ENCODE measurements around the gene TXNDC16.

TXNDC16 gene

DNA sequence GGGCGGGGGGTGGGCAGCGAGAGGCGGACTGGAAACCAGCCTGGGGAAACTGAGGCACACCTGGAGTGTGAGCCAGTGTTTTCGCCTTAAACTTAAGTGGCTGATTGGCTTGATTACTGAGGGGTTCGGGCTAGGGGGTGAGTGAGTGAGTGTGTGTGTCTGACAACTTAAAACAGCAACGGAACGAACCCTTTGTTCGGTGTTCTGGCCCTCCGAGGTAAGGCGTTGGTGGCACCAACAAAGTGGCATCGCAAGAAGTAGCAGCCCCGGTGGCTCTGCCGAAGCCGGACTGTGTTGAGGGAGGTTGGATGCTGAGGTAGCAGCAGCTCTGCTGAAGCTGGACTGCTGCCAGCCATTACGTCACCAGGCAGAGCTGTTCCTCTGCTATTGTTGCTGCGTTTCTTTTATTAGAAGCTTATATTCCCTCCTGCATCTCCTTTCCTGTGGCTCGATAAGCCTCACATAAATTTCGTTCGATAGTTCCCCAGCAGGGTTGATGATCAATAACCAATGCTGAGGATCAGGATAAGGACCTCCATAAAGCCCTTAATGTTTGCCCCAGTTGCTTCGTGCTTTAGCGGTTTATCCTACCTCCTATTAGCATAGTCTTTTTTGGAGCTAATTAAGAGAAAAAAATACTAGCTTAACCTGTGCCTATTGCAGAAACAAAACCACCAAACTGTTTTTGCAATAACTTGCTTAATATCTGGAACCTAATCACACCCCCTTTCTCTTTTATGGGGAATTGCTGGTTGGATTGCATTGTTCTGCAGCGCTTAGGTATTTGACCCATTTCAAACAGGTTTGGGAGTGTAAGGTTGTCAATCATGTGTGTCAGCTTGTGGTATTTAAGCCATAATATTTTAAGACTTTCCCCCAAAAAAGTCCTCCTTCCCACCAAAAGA, 1.6 kb upstream of the TXNDC16 start (continued):
- TF ChIP-seq MYNN (tag by site-specific recombination; IDR thresholded peaks at IDR 0.05; ENCODE audit: borderline replicate concordance): no peak
- no peak for TF ChIP-seq ZNF302 (tag by site-specific recombination; IDR thresholded peaks at IDR 0.05; ENCODE audit: low read depth)
- TF ChIP-seq, protein P1, sequence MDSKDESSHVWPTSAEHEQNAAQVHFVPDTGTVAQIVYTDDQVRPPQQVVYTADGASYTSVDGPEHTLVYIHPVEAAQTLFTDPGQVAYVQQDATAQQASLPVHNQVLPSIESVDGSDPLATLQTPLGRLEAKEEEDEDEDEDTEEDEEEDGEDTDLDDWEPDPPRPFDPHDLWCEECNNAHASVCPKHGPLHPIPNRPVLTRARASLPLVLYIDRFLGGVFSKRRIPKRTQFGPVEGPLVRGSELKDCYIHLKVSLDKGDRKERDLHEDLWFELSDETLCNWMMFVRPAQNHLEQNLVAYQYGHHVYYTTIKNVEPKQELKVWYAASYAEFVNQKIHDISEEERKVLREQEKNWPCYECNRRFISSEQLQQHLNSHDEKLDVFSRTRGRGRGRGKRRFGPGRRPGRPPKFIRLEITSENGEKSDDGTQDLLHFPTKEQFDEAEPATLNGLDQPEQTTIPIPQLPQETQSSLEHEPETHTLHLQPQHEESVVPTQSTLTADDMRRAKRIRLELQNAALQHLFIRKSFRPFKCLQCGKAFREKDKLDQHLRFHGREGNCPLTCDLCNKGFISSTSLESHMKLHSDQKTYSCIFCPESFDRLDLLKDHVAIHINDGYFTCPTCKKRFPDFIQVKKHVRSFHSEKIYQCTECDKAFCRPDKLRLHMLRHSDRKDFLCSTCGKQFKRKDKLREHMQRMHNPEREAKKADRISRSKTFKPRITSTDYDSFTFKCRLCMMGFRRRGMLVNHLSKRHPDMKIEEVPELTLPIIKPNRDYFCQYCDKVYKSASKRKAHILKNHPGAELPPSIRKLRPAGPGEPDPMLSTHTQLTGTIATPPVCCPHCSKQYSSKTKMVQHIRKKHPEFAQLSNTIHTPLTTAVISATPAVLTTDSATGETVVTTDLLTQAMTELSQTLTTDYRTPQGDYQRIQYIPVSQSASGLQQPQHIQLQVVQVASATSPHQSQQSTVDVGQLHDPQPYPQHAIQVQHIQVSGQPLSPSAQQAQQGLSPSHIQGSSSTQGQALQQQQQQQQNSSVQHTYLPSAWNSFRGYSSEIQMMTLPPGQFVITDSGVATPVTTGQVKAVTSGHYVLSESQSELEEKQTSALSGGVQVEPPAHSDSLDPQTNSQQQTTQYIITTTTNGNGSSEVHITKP (tag by site-specific recombination; IDR thresholded peaks at IDR 0.05): peak; percentile 34; the same call in 1 of the 2 replicates
- TF ChIP-seq HIC1 (tag by site-specific recombination; IDR thresholded peaks at IDR 0.05): peak; percentile 79
- no peak for TF ChIP-seq ZNF146 (tag by site-specific recombination; IDR thresholded peaks at IDR 0.05)
- TF ChIP-seq ZNF514 (tag by site-specific recombination; IDR thresholded peaks at IDR 0.05): no peak
- no peak for TF ChIP-seq ZNF560 (tag by site-specific recombination; IDR thresholded peaks at IDR 0.05; ENCODE audit: borderline replicate concordance)
- TF ChIP-seq ZNF354C (tag by site-specific recombination; IDR thresholded peaks at IDR 0.05; ENCODE audit: borderline replicate concordance, low read depth): no peak
- no peak for TF ChIP-seq ZNF768 (tag by site-specific recombination; IDR thresholded peaks at IDR 0.05)
- TF ChIP-seq ZNF654 (tag by site-specific recombination; IDR thresholded peaks at IDR 0.05; ENCODE audit: low read depth): no peak
- no peak for TF ChIP-seq KLF1 (tag by site-specific recombination; IDR thresholded peaks at IDR 0.05)
- no peak for TF ChIP-seq ZNF404 (tag by site-specific recombination; IDR thresholded peaks at IDR 0.05)
- no peak for TF ChIP-seq YY2 (tag by site-specific recombination; IDR thresholded peaks at IDR 0.05)
- no peak for TF ChIP-seq ZBTB7A (tag by site-specific recombination; IDR thresholded peaks at IDR 0.05; ENCODE audit: low read depth)
- no peak for TF ChIP-seq ZNF707 (tag by site-specific recombination; IDR thresholded peaks at IDR 0.05)
- peak; percentile 43; the same call in 1 of the 2 replicates for TF ChIP-seq ZNF2 (tag by site-specific recombination; IDR thresholded peaks at IDR 0.05)
- no peak for TF ChIP-seq ZBTB1 (tag by site-specific recombination; IDR thresholded peaks at IDR 0.05)
- TF ChIP-seq ZNF623 (tag by site-specific recombination; IDR thresholded peaks at IDR 0.05): no peak
- TF ChIP-seq ZNF132 (tag by site-specific recombination; IDR thresholded peaks at IDR 0.05; ENCODE audit: borderline replicate concordance): no peak
- TF ChIP-seq CTCF (tag by site-specific recombination; IDR thresholded peaks at IDR 0.05): no peak
- 0 out of 2 replicates have a peak, but pooled peaks have one; percentile 21 for TF ChIP-seq TRIM28 (IDR thresholded peaks at IDR 0.05; ENCODE audit: borderline replicate concordance, low read length)
- peak; percentile 21; the same call in 1 of the 2 replicates for TF ChIP-seq GLIS1 (tag by site-specific recombination; IDR thresholded peaks at IDR 0.05)
- no peak for TF ChIP-seq ZNF529 (tag by site-specific recombination; IDR thresholded peaks at IDR 0.05; ENCODE audit: insufficient replicate concordance)
- TF ChIP-seq ZNF10 (tag by site-specific recombination; IDR thresholded peaks at IDR 0.05): peak; percentile 61
- no peak for TF ChIP-seq ZNF426 (tag by site-specific recombination; IDR thresholded peaks at IDR 0.05)
- TF ChIP-seq KLF7 (tag by site-specific recombination; IDR thresholded peaks at IDR 0.05; ENCODE audit: borderline replicate concordance): no peak
- no peak for TF ChIP-seq REPIN1 (tag by site-specific recombination; IDR thresholded peaks at IDR 0.05; ENCODE audit: low read depth)
- TF ChIP-seq, protein P2, sequence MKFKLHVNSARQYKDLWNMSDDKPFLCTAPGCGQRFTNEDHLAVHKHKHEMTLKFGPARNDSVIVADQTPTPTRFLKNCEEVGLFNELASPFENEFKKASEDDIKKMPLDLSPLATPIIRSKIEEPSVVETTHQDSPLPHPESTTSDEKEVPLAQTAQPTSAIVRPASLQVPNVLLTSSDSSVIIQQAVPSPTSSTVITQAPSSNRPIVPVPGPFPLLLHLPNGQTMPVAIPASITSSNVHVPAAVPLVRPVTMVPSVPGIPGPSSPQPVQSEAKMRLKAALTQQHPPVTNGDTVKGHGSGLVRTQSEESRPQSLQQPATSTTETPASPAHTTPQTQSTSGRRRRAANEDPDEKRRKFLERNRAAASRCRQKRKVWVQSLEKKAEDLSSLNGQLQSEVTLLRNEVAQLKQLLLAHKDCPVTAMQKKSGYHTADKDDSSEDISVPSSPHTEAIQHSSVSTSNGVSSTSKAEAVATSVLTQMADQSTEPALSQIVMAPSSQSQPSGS (tag by site-specific recombination; IDR thresholded peaks at IDR 0.05; ENCODE audit: low read depth): peak; percentile 98
- TF ChIP-seq ZNF596 (tag by site-specific recombination; IDR thresholded peaks at IDR 0.05): no peak
- no peak for TF ChIP-seq ZNF488 (tag by site-specific recombination; IDR thresholded peaks at IDR 0.05)

Data from HEK293 (cell line).